HG03469 (cell line): ENCODE data around the gene VAMP2.
A peak's percentile ranks its signal among the peaks of the same experiment; 100 is the strongest.

Experiments used
- ATAC-seq: cut with Tn5 transposase; IDR thresholded peaks from one replicate; pipeline ENCODE4 v1.9.1; 2021; ENCODE audit warnings: mild to moderate bottlenecking, moderate library complexity, moderate number of reproducible peaks; ENCODE audit not compliant: unreplicated experiment

Gene VAMP2

DNA sequence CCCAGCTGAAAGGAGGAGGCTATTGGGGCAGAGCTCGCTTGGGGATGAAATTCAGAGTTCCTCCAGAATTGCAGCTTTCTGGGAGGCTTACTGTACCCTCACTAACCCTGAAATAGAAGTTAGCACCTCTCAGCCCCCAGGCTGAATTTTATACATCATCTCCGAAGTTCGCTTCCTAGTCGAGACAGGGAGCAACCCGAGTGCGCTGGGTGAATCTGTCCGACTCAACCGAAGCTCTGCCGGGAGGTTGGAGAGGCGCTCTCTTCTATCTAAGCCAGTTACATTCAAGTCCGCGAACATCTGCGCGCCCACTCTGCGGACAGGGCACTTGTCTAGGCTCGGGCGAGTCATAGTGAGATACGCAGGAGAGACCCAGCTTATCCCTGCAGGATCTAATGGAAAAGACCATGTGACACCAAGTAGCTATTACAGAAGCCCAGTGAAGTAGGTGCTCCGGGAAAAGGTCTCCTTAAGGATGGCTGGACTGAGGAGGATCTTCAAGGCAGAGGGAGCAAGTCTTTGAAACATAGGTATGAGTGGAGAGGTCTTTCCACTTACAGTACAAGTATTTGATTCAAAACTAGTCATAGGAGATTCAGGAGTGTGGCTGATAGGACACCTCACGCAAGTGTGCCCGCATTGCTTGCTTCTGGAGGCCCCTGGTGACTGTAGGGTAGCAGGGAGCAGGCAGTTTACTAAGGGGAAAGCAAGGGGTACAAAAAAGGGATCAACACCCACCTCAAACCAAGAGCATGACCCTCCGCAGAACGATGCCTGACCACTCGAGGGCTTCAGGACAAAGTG lies 38.2 kb downstream of the VAMP2 start:
- ATAC-seq: no peak

DNA sequence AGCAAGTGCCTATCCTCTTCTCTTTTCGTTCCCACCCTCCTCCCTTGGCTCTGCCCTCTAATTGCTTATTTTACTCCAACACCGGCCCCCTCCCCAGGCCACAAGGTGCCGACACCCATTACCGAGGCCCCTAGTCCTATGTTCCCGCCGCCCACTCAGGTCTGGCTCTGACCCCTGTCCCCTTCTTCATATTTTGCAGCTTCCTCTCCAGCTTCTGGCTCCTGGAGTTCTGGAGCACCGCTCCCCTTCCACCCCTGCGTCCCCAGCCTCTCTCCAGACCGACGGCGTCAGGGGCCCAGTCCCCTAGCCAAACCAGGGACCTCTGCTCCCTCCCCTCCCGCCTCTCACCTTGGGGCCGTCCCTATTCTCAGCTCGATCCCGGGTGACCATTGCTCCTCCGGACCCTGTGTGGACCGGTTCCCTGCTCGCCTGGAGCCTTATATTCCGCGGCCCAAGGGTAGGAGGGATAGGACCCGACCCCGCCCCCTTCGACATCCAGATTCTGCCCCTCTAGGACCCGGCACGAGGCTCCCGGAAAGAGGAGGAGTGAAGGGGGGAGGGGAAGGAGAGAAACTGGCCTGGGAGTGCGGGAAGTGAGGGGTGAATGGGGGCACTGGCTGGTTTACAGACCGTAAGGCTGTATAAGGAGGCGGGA lies 38.9 kb downstream of the VAMP2 start, which contains the start of gene HES7:
TSS of gene HES7 (minus strand) at position 412 of the 655 bp plus-strand sequence. CDS start at position 390, 22 bp downstream.
- ATAC-seq: no peak

DNA sequence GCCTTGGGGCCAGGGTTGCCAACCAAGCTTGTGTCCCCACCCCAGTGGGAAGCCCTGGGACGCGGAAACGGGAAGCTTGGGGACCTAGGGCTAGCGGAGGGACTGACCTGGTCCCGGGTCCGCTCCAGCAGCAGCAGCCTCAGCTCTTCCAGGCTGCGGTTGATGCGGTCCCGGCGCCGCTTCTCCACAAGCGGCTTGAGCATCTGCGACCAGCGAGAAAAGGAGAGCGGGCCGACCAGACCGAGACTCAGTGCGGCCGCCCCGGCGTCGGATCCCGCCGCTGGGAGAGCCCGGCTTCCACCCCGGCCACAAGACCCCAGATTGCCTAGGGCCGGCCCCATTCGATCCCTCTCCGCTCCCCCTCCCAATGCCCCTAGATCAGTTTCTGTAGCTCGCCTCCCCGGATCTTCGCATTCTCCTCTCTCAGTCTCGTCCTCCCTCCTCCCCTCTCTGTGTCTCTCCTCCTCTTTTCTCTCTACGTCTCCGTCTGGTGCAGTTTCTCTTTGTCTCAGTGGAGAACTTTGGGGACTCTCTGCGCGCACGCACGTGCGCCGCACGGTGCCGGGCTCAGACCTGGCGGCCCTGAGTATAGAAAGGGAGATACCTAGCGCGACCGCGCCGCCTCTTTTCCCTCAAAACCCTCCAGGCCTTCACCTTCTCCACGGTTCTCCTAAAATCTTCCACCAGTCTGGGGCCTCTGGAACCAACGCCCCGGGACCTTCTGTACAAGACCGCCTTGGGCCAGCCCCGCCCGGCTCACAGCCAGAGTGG lies 39.6 kb downstream of the VAMP2 start:
- no peak for ATAC-seq

DNA sequence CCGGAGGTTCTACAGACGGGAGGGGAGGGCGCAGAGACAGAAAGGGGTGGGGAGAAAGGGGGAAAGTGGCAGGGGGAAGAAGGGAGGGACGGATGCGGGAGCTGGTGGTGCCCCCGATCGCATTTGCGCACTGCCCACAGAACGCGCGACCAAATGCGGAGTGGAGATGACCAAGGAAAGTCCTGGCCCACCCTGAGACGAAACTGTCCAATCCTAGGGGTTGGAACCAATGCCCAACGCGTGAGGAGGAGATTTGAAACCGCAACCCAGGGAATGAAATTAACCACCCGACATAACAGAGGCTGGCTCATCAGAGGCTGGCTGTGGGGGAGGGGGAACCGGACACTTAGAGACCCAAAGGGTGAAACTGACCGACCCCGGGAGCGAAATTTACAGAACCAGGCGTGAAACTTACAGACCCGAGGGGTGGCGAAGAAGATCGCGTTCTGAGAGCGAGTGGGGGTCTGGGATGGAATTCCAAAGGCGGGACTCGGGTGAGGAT lies 40.3 kb downstream of the VAMP2 start:
- no peak for ATAC-seq

DNA sequence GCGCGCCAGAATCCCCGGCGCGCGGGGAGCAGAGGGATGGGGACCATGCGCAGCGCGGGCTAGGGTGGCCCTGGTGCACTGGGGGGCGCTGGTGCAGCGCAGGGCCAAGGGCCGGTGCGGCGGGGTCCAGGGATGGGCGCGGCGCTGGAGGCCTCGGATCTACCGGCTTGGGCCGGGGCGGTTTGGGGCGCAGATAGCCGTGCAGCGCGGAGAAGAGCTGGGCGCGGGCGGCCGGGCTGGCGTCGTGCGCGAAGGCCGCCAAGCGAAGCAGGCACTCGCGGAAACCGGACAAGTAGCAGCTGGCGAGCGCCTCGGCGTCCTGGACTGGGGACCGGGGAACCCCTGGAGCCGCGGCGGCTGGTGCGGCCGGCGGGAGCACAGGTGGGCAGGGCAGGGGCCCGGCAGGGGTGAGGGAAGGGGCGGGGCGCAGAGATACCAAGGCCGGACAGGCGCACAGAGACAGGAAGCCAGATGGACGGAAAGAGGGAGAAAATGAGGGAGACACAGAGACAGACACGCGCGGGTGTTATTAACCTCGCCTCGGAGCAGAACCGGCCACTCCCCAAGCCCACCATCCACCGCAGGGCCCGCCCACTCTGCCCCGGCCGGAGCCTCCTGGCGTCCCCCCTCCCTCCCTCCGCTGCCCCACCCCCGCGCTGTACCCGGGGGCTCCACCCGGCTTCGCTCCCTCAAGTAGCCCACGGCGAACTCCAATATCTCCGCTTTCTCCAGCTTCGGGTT lies 40.9 kb downstream of the VAMP2 start:
- ATAC-seq: no peak

DNA sequence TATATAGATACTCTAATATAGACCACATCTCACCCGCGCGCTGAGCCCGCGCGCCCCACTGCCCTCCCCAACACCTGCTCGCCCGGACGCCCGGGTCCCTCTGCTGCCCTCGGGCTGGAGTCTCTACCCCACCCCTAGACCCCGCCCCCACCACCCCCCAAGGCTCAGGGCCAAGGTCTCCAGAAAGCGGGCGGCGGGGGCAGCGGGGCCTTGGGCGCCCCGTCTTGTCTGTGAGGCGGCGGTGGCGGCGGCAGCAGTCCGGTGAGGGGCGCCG lies 41.4 kb downstream of the VAMP2 start:
- no peak for ATAC-seq

DNA sequence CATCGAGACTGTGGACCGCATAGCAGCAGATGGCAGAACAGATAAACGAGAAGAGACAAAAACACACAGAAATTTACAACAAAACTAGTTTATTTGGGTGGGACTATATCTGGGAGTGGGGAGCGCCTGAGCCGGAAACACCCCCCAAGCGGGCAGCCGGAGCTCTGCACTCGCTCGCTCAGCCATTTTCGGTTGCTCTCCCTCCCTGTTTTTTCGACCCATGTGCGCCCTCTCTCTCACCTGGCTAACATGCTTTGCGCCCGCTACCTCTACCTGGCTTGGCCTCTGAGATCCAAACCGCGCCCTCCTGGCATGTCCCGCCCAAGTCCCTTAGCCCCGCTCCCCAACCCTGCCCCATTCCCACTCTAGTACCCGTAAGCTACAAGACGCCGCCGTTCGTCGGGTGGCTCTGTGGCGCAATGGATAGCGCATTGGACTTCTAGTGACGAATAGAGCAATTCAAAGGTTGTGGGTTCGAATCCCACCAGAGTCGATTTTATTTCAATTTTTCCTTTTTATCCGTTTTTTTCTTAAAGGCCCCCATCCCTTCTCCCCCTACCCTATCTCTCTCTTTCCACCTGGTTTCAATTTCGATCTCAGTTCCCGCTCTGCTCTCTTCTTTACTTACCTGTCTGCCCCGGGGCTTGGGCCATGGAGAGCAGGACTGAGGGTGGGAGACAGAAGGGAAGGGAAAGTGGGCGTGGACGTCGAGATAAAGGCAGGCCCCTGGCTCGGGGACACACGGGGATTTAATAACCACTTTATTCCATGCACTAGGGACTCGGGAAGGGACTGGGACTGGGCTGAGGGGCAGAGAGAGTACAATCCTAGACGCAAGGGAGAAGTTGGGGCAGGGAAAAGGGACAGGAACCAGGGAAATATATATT lies 42.0 kb downstream of the VAMP2 start:
- ATAC-seq: no peak

DNA sequence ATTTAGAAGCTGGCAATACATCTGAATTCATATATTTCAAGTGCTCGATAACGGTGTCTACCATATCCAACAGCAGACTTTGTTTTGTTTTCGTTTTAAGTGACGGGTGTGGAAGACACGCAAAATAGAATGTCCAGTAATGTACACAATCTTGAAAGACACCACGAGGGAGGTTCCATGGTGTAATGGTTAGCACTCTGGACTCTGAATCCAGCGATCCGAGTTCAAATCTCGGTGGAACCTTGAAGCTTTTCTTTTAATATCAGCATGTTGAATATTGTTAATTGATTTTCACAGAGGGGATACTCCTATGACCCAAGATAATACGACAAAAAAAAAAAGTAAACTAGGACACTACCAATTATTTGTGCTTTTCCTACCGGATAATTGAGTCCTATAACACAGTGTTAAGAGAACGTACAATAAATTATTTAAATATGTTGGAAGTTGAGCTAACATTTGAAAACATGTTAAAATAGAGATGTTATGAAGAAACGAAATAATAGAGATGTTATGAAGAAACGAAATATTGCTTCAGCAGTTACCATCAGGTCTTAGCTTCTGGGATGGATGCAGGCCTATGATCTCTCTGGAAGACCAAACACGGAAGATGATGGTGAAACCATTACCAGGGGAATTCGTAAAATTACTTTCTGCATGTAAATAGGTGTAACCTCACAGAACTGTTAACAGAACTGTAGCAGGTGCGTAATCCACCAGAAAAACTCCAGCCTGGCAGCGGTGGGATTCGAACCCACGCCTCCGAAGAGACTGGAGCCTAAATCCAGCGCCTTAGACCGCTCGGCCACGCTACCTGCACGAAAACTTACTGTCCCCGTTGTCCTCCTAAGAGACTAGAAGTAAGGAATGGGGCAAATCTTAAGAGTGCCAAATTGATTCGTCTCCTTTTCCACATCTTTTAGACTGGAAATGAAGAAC lies 42.9 kb downstream of the VAMP2 start:
- no peak for ATAC-seq

DNA sequence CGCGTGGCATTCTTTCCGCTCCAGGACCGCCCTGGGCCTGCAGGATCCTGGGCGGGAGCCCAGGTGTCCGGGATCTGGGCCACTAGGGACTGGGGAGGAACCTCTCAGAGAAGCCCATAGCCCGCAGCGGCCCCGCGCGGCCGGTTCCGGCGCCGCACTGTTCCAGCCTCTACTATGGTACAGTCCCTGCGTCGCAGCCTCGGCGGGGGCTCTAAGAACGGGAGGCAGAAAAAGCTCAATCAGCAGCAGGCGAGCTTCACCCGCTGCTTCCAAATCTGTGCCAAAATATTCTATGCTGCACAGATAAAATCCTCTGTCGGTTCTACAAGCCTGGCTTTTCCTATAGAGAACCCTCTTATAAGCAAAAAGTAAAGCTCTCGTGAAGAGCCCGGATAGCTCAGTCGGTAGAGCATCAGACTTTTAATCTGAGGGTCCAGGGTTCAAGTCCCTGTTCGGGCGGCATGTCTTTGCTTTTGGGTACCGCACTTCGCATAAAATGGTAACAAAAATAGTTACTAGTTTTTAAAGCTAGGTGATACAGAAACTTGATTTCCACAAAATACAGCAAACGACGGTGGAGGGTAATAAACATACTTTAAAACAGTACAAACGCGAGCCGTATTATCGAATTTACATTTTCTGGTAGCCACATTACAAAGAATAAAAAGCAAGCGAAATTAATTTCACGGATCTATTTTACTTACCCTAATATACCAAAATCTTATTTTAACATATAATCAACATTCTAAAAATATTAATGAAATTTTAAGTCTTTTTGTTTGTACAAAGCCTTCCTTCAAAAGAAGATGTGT lies 43.8 kb downstream of the VAMP2 start:
- ATAC-seq: peak; percentile 26

DNA sequence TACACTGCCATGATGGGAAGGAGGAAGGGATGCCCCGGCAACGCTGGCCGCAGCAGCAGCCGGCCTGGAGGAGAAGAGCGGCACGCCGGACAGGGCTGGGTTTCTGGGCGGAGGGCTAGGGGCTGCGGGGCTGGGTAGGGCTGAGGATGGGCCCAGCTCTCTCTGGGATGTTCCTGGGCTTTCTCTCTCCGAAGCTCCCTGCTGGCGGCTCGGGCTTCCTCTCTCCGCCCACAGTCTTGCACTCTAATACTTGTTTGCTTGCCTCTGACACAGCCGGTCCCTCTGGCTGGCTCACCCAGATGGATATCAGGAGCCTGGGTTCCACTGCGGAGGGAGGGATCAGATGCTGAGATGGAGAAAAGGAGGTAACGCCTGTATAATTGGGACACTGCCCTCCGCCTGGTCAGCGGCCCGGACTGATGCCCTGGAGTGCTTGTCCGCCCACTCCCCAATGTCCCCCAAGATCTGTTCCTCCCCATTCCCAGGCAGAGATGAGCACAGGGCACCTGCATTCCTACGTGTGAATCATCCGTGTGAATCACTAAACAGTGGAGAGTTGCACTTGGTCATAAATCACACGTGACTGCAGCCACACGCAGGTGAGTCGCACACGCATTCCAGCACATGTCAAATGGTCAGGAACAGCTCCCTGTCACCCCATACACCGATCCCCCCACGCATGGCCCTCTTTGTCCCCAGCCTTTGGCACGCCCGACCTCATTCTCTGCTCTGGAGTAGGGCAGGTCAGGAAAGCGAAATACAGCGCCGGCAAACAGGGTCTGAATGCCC lies 44.6 kb downstream of the VAMP2 start, which contains the start of gene ALOXE3:
TSS of gene ALOXE3 (minus strand) at position 535 of the 789 bp plus-strand sequence. CDS start at position 11, 524 bp downstream.
- ATAC-seq: no peak

DNA sequence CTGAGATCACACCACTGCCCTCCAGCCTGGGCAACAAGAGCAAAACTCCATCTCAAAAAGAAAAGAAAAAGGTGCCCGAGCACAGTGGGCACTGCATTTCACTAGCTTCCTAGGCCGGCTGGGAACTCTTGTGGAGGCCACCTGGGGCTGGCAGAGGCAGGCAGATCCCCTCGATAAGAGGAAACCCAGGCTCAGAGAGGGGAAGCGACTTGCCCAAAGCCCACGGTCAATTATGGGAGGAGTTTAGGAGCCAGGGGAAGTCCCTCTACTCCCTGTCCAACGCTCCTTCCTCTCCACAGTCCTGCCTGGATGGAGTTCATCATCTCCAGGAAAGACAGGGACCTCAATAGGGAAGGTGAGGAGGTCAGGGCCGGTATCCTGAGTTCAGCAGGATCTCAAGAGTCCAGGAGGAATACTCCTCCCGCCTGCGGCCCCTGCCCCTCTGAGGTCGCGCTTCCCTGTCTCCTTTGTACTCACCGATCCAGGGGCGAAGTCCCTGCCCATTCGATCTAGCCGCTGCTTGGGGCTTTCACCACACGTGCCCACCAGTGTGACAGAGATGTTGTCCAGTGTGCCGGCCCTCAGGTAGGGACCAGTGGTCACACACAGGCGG lies 45.3 kb downstream of the VAMP2 start:
- no peak for ATAC-seq

DNA sequence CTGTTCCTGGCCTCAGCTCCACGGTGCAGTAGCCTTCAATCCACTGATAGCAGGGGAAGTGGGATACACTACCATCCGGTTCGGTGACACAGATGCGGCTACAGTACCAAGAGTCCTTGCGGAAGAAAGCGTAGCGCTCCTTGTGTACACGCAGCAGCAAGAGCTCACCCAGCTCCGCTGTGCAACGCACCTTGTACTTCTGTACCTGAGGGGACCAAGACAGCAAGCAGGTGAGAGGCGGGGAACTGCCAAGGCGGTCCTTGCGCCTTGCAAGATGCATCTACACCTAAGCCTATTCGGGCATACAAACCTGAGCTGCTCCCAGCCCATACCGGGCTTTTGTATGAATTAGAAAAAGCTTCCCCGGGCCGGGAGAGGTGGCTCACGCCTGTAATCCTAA lies 46.0 kb downstream of the VAMP2 start:
- no peak for ATAC-seq

DNA sequence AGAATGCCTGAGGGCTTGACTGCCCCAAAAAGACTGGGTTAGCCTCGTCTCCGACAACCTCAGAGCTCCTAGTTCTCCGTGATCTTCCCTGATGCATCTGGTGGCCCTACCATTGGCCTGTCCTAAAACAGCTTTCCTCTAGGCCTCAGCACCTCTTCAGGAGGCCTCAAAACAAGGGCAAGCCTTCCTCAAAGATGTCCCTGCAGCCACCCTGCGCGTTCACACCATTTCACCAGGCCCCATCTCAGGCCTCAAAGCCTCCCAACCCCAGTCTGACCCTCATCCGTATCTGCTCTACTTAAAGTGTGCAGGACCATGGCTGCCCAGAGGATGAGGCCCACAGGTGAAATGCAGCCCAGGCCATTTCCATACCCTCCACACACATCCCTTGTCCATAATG lies 51.8 kb downstream of the VAMP2 start:
- ATAC-seq: no peak

DNA sequence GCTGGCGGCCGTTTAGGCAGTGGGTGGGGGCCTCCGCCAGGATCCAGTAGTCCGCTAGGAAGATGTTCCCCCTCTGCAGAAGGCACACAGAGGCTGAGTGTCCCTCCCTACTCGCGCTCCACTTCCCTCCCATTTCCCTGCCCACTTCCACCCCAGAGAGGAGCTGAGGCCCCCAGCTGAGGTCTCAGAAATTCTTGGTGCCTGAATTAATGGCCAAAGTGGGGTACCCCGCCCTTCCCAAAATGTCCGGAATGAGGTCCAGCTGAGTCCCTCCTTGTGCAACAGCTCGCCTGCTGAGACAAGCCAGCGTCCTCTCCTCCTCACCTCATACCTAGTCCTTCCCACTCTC lies 52.3 kb downstream of the VAMP2 start:
- no peak for ATAC-seq

DNA sequence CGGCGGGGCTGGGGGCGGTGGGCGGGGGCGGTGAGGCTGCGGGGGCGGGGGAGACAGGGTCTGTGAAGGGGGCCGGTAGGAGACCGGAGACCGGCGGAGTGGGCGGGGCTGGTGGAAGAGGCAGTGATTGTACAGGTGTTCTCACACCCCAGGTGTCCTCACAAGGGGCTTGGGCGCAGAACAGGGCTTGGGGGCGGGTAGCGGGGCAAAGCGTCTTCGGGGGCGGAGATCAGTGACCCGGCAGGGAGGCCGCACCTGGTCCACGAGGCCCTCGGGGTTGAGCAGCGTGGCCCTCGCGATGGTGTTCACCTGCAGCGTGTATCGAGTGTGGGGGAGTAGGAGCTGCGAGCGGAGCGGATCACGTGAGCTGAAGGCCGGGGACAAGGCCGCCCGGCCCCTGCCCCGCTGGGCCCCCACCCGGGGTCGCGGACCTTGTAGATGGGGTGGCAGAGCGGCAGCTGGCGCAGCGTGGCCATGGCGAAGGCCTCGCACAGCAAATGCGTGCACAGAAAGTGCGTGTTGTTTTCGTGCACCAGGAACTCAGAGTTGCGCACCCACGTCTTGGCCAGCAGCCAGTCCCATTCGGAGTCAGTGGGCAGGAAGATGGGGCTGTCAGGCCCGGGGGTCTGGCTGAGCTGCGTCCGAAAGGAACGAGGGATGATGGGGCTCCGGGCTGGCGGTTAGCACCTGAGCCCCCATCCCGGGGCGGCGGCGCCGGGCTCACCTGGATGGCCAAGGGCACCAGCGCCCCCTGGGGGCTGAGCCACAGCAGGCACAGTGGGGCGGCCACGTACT lies 52.9 kb downstream of the VAMP2 start:
- ATAC-seq: no peak
